Activated CD4-positive, alpha-beta T cell treated with anti-CD3 and anti-CD28 coated beads, Interleukin-10, Interleukin-2, amounts not matched to agents 100 ng/mL and 50 ng/mL, durations not matched to agents 16 hours and 8 hours (primary cell): ENCODE results near the gene TRIM65.

Experiments
- DNase-seq: peaks from one replicate; pipeline ENCODE4 v3.0.0-alpha.2; 2020

Gene TRIM65

GRCh38 chr17:75896415-75897159, at the start of gene TRIM65:
Gene TRIM65 (minus strand): TSS chr17:75896951. CDS start chr17:75896937, 14 bp downstream.
- DNase-seq = peak; percentile 87

GRCh38 chr17:75945211-75945610, 48.5 kb upstream of the TRIM65 start:
- no peak for DNase-seq

- DNase-seq = no peak
Observed at GRCh38 chr17:75943491-75943890, 46.7 kb upstream of the TRIM65 start.

- no peak for DNase-seq
Observed at GRCh38 chr17:75942473-75942872, 45.7 kb upstream of the TRIM65 start.

- no peak for DNase-seq
Observed at GRCh38 chr17:75941442-75941819, 44.7 kb upstream of the TRIM65 start.

GRCh38 chr17:75940727-75941441, 44.1 kb upstream of the TRIM65 start, which contains the start of gene FBF1:
Gene FBF1 (minus strand): TSS chr17:75941042. CDS start chr17:75938149, 2,893 bp downstream.
- peak; percentile 95 for DNase-seq

- no peak for DNase-seq
Observed at GRCh38 chr17:75937652-75938051, 40.9 kb upstream of the TRIM65 start.

GRCh38 chr17:75933808-75934207, 37.1 kb upstream of the TRIM65 start:
- DNase-seq = no peak

- DNase-seq = no peak
Observed at GRCh38 chr17:75932852-75933251, 36.1 kb upstream of the TRIM65 start.

GRCh38 chr17:75931062-75931461, 34.3 kb upstream of the TRIM65 start:
- DNase-seq = no peak

- peak; percentile 19 for DNase-seq
Observed at GRCh38 chr17:75927286-75927922, 30.7 kb upstream of the TRIM65 start.

- no peak for DNase-seq
Observed at GRCh38 chr17:75926456-75926855, 29.7 kb upstream of the TRIM65 start.

- no peak for DNase-seq
Observed at GRCh38 chr17:75925912-75926311, 29.2 kb upstream of the TRIM65 start.

- no peak for DNase-seq
Observed at GRCh38 chr17:75925103-75925502, 28.4 kb upstream of the TRIM65 start.

- DNase-seq = no peak
Observed at GRCh38 chr17:75922963-75923874, 26.5 kb upstream of the TRIM65 start.

- DNase-seq = no peak
Observed at GRCh38 chr17:75922173-75922961, 25.6 kb upstream of the TRIM65 start.

- DNase-seq = no peak
Observed at GRCh38 chr17:75921596-75921995, 24.8 kb upstream of the TRIM65 start.

- DNase-seq = no peak
Observed at GRCh38 chr17:75920045-75920560, 23.4 kb upstream of the TRIM65 start.

- no peak for DNase-seq
Observed at GRCh38 chr17:75919611-75920010, 22.9 kb upstream of the TRIM65 start.

GRCh38 chr17:75917917-75918445, 21.2 kb upstream of the TRIM65 start:
- DNase-seq = no peak
